SJCRH30 (cell line): ENCODE measurements around the gene MGAT1. TPM values are rescaled to one million over a fixed set of nuclear protein-coding genes. Genes with fewer than 3 reads are reported as not detected.

ENCODE experiments used
- DNase-seq, 2 experiments: peaks; one replicate each; pipeline ENCODE4 v3.0.0-alpha.2; 2015 to 2020
- H3K27ac ChIP-seq: fragments of 250-450 bp; sonication (Bioruptor Pico); 2 replicates; pipeline ENCODE4 v1.5.1; 2020; ENCODE audit warnings: mild to moderate bottlenecking, moderate library complexity
- H3K27me3 ChIP-seq: fragments of 250-450 bp; sonication (Bioruptor Pico); 2 replicates; pipeline ENCODE4 v1.5.1; 2020; ENCODE audit warnings: mild to moderate bottlenecking, moderate library complexity
- H3K36me3 ChIP-seq: fragments of 250-450 bp; sonication (Bioruptor Pico); 2 replicates; pipeline ENCODE4 v1.5.1; 2020; ENCODE audit warnings: mild to moderate bottlenecking, moderate library complexity
- H3K4me1 ChIP-seq: fragments of 250-450 bp; sonication (Bioruptor Pico); 2 replicates; pipeline ENCODE4 v1.5.1; 2020; ENCODE audit warnings: mild to moderate bottlenecking, moderate library complexity
- H3K4me3 ChIP-seq: fragments of 250-450 bp; sonication (Bioruptor Pico); 2 replicates; pipeline ENCODE4 v1.5.1; 2020; ENCODE audit warnings: mild to moderate bottlenecking, moderate library complexity
- H3K9me3 ChIP-seq: fragments of 250-450 bp; sonication (Bioruptor Pico); replicated peaks from 2 replicates; pipeline ENCODE4 v1.5.1; 2020; ENCODE audit warnings: mild to moderate bottlenecking, moderate library complexity
- total RNA-seq: library from RNA; depleted of rRNA; stranded (reverse); fragments of >200 nt; shearing (Covaris generic); gene quantifications from 2 replicates; pipeline ENCODE4 v1.2.3, GENCODE V29; 2014

Gene MGAT1
- total RNA-seq, 1 experiment from 2014 or later: 85.6 TPM

DNA sequence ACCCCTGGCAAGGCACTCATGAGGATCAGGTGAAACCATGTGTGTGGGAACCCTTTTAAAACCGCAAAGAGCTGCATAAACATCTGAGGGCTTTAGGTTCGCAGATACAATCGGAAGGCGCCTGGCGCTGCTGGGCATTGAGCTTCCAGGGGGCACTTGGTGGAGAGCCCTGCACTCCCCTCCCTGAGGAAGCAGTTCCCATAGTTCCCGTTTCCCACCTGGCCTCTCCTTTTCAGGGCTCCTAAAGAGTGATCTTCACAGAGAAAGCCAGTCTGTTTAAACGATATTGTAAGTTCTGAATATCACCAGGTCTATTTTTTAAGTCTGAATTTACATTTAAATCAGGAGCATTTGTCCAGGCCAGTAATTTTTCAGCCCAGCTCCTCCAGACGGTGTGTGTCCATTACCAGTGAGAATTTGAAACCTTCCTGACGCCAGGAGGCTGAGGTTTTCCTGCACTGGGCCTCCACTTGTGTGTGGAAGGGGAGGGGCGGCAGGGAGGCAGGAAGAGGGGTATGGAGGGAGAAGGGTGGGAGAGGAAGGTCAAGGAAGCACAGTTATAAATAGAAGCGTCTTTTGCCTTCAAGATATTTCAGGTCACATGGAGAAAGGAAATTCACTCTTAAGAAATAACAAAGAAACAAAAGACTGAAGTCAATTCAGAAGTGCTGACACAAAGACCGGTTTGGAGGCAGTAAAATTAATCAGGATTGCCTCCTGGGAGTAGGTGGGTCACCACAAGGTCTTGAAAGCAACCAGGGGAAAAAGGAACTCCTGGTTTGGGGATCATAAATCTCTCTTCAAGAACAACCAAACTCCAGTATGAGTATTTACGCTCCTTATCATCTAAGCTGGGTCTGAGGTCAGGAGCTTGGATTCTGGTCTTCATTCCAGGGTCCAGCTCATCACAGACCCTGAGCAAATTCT, 14.3 kb upstream of the MGAT1 start:
- Histone ChIP-seq H3K4me3 (peak overlapping the region; percentile 26), H3K27me3 (no peaks in the 10 kb centered on the region), H3K27ac (peak overlapping the region; percentile 49), H3K4me1 (peaks cover 43% of the 10 kb centered on the region), H3K9me3 (no peaks in the 10 kb centered on the region), H3K36me3 (no peaks in the 10 kb centered on the region)
- DNase-seq: peak; percentile 77 to 89

DNA sequence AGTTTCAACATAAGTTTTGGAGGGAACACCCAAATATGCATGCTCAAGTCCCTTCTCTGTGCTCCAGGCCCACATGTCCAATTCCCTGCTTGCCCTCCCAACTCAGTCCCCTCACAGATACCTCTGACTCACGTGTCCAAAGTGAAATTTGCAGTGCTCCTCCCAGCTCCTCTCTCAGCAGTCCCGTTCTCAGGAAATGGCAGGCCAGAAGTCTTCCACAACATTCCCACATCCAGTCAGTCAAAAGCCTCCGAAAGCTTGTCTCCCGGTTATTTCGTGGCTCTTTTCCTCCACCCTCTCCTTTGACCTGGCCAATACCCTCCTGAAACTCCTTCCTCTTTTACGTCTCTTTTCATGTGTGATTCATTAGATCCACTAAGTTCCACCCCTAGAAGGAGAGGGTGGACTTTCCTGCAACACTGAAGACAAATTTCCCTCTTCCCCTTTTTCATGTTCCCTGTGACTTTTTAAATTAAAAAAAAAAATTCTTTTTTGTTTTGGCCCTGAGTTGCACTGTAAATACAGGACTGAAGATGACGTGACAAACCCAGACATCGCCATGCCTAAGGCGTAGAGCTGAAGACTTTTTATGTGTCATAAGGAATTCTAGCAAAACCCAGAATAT, 12.8 kb upstream of the MGAT1 start:
- Histone ChIP-seq H3K9me3 (no peaks in the 10 kb centered on the region), H3K4me3 (no peak overlapping the region), H3K36me3 (no peaks in the 10 kb centered on the region), H3K27me3 (no peaks in the 10 kb centered on the region), H3K4me1 (peaks cover 48% of the 10 kb centered on the region), H3K27ac (no peak overlapping the region)
- no peak for DNase-seq

- Histone ChIP-seq H3K4me1 (peaks cover 50% of the 10 kb centered on the region), H3K27ac (no peak overlapping the region), H3K4me3 (no peak overlapping the region), H3K36me3 (no peaks in the 10 kb centered on the region), H3K9me3 (no peaks in the 10 kb centered on the region), H3K27me3 (no peaks in the 10 kb centered on the region)
- DNase-seq: no peak
These were observed 10.8 kb upstream of the MGAT1 start for GRCh38 chr5:180813420-180813819.

- Histone ChIP-seq H3K27ac (no peak overlapping the region), H3K4me1 (peaks cover 37% of the 10 kb centered on the region)
- DNase-seq: no peak
These were observed 9.1 kb upstream of the MGAT1 start for GRCh38 chr5:180811623-180812124.

DNA sequence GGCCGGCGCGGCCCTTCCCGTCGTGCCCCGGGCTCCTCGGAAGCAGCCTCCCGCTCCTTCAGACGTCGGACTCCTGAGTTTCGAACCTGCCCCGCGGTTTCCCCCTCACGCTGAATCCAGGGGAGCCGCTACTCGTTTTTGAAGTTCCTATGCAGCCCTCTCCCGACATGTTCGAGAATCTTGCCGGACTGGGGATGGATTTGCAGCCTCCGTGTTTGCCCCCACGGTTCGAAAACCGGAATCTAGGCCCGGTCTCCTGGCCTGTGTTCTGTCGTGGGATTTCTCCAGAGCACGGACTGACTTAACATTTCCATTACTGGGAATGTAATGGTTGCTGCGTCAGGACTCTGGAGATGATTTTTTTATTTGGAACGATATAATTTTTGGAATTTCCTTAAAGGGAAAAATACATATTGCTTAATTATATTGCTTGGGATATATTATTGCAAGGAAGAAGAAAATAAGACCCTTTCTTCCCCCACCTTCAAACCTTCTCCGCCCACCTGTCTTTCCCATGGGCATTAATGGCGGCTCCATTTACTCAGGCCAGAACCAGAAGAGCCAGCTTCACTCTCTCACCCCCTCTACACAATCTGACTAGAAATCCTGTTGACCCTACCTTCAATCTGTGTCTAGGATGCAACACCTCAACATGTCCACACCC, 8.5 kb upstream of the MGAT1 start:
- Histone ChIP-seq H3K27me3 (no peaks in the 10 kb centered on the region), H3K9me3 (no peaks in the 10 kb centered on the region), H3K4me3 (peak overlapping the region; percentile 85), H3K27ac (peak overlapping the region; percentile 88), H3K36me3 (no peaks in the 10 kb centered on the region), H3K4me1 (peaks cover 31% of the 10 kb centered on the region)
- DNase-seq: no peak

More at GRCh38 chr5:180811623-180812124, 9.1 kb upstream of the MGAT1 start:
- no peak overlapping the region; the same call in 1 of the 2 replicates for H3K4me3 ChIP-seq
- no peaks in the 10 kb centered on the region for H3K36me3 ChIP-seq
- no peaks in the 10 kb centered on the region for H3K9me3 ChIP-seq
- H3K27me3 ChIP-seq: no peaks in the 10 kb centered on the region

DNA sequence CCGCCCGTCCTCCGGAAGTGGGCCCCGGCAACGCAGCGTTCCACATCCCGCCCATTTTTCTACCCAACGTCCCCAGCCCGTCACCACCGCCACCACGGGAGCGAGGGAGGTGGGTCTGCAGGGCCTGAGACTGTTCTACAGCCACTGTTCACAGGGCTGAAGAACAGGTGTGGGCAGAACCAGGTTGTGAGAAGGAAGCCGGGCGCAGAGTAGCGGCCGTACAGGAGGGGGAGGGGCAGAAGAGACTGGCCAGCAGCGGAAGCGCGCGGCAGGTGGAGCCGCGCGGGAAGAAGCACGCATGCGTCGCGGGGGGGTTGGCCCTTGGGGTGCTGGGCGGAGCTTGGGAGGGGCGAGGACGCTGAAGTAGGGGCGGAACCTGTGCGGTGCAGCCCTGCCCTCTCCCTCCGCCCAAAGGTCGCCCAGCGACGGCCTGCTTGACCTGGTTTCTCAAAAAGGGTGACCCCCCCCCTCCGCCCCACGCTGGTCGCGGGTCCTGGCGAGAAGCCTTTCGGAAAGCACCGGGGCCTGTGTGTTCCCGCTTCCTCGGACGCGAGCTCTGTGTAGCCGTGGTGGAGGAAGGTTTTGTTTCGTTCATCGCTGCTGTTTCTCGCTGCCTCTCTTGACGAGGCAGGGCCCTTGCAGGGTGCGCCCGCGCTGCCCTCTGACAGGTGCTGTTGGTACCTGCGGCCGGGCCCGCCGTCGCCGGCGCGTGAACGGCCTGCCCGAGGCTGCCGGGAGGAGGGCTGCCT, 7.8 kb upstream of the MGAT1 start:
- H3K27ac ChIP-seq: peak overlapping the region; percentile 88
- H3K36me3 ChIP-seq: no peaks in the 10 kb centered on the region
- DNase-seq: peak; percentile 94 to 96
- no peaks in the 10 kb centered on the region for H3K27me3 ChIP-seq
- H3K9me3 ChIP-seq: no peaks in the 10 kb centered on the region
- H3K4me1 ChIP-seq: peaks cover 24% of the 10 kb centered on the region
- H3K4me3 ChIP-seq: peak overlapping the region; percentile 85

DNA sequence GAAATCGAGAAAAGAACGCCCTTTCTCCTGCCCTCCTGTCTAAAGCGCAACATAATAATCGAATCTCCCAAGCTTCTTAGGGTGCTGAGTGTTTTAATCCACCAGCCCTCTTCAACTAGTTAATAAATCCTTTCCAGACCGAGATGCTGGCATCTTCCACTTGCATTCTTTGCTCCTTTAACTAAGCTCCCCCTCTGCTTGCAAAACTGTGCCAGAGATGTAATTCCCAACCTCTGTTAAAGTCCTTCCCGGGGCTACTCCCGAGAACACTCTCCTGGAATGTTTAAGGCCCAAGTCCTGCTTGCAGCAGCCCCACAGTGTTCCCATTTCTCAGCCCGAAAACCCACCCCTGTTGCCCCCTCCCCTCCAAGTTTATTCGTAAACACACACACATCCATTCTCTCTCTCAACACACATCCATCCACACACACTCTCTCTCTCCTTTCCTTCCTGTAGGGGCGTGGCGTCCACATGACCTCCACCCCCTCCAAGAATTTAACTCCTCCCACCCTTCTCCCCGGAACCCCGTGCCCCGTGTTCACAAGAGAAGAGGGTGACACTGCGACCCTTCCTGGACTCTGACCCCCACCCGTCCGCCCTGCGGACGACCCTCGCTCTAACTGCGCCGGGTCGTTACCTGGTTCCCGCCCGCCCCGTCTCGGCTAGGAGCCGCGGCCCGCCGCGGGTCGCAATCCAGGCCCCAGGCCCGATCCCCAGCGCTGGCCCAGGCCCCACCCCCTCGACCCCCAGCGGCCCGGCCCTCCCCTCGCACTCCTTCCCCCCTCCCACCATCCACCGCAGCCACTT, 7.0 kb upstream of the MGAT1 start:
- H3K4me3 ChIP-seq: peak overlapping the region; percentile 85
- H3K4me1 ChIP-seq: peaks cover 19% of the 10 kb centered on the region
- H3K27me3 ChIP-seq: no peaks in the 10 kb centered on the region
- no peaks in the 10 kb centered on the region for H3K9me3 ChIP-seq
- no peaks in the 10 kb centered on the region for H3K36me3 ChIP-seq
- DNase-seq: peak; percentile 92 to 95
- peak overlapping the region; percentile 88 for H3K27ac ChIP-seq

- H3K27ac ChIP-seq: no peak overlapping the region
- no peaks in the 10 kb centered on the region for H3K36me3 ChIP-seq
- H3K27me3 ChIP-seq: no peaks in the 10 kb centered on the region
- no peak overlapping the region for H3K4me3 ChIP-seq
- H3K9me3 ChIP-seq: no peaks in the 10 kb centered on the region
- no peak for DNase-seq
- peaks cover 17% of the 10 kb centered on the region; the same call in 1 of the 2 replicates for H3K4me1 ChIP-seq
These were observed 5.9 kb upstream of the MGAT1 start for GRCh38 chr5:180808461-180809000.

DNA sequence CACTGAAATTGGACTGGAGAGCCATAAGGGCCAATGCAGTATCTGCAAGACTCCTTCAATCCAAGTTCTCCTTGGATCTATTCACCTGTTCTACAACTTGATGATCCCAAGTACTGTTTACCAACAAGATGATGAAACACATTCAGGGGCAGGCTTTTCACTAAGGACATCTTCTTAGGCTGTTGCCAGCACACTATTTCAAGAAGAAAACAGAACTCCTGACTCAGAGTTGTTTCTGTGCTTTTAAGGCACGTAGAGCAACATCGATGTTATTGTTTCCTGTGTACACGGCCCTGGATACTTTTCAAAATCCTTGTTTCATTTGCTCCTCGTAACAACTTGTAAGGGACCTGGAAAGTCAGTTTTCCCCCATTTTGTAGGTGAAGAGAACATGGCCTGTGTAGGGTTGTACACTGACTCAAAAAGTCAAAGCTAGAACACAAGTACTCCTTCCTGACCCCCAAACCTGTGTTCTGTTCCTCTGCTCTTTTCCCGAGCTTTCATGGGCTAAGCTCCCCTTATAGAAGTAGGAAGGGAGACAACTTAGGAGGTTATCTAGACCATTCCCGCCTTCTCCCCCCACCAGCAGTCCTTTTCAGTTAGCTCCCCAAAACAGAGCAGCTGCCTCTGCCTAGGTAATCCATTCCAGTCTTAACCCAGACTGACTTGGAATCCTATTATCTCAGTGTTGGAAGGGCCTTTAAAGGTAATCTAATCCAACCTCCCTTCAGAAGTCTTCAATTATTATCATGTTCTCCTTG, 5.2 kb upstream of the MGAT1 start:
- Histone ChIP-seq H3K4me3 (no peak overlapping the region), H3K4me1 (peaks cover 23% of the 10 kb centered on the region; the same call in 1 of the 2 replicates), H3K9me3 (no peaks in the 10 kb centered on the region), H3K27ac (no peak overlapping the region), H3K36me3 (no peaks in the 10 kb centered on the region), H3K27me3 (no peaks in the 10 kb centered on the region)
- no peak for DNase-seq

GRCh38 chr5:180807046-180807445, 4.4 kb upstream of the MGAT1 start:
- no peak overlapping the region for H3K27ac ChIP-seq
- no peaks in the 10 kb centered on the region for H3K9me3 ChIP-seq
- peaks cover 23% of the 10 kb centered on the region; the same call in 1 of the 2 replicates for H3K4me1 ChIP-seq
- no peak for DNase-seq
- H3K36me3 ChIP-seq: no peaks in the 10 kb centered on the region
- H3K27me3 ChIP-seq: no peaks in the 10 kb centered on the region
- H3K4me3 ChIP-seq: no peak overlapping the region

DNA sequence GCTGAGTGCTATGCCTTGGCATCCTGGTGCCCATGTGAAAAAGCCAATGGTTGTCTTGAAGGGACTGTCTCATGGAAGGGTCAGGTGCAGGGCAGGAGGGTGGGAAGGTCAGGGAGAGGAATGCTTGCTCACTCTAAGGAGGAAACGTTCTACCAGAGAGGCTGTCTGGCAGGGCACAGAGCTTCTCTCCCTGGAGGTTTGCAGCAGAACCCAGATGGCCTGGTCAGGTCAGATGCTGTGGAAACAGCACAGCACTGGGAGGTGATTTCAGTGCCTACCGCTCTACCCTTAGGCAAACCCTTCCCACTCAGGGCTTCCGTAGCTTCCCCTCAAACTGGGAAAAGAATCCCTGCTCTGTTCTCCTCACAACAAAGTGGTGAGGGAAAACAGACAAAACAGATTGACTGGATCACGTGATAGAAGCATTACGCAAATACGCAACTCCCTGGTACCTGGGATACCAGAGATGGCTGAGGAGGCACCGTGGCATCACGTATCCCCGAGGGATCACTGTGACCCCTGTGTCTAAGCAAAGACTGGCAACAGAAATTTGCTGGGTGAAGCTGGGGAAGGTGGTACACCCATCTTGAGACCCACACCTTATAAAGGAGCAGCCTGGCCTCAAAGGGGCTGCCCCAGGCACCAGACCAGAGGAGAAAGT, 3.9 kb upstream of the MGAT1 start:
- no peaks in the 10 kb centered on the region for H3K9me3 ChIP-seq
- no peaks in the 10 kb centered on the region for H3K27me3 ChIP-seq
- H3K4me1 ChIP-seq: peaks cover 24% of the 10 kb centered on the region
- H3K27ac ChIP-seq: no peak overlapping the region
- H3K36me3 ChIP-seq: no peaks in the 10 kb centered on the region; the same call in 1 of the 2 replicates
- no peak overlapping the region for H3K4me3 ChIP-seq
- no peak for DNase-seq

GRCh38 chr5:180804129-180804618, 1.6 kb upstream of the MGAT1 start:
- H3K4me1 ChIP-seq: peaks cover 44% of the 10 kb centered on the region
- DNase-seq: no peak
- H3K4me3 ChIP-seq: no peak overlapping the region
- H3K36me3 ChIP-seq: peaks cover 8% of the 10 kb centered on the region
- no peaks in the 10 kb centered on the region for H3K27me3 ChIP-seq
- H3K9me3 ChIP-seq: no peaks in the 10 kb centered on the region
- H3K27ac ChIP-seq: no peak overlapping the region
